VCaP (cell line): ENCODE results near the gene GUCY2F.

ENCODE experiments used
- H3K27ac ChIP-seq: fragments of 450-650 bp; 2 replicates; pipeline ENCODE4 v1.5.1; 2017
- TF ChIP-seq, protein P1 (sequence below): fragments of 450-650 bp; conservative IDR thresholded peaks from 2 replicates; pipeline ENCODE4 v1.5.1; 2017; ENCODE audit warnings: mild to moderate bottlenecking, moderate library complexity

The GUCY2F gene

GRCh38 chrX:109356684-109357083 is 125.2 kb downstream of the GUCY2F start:
- no peak overlapping the region for H3K27ac ChIP-seq
- TF ChIP-seq, protein P1, sequence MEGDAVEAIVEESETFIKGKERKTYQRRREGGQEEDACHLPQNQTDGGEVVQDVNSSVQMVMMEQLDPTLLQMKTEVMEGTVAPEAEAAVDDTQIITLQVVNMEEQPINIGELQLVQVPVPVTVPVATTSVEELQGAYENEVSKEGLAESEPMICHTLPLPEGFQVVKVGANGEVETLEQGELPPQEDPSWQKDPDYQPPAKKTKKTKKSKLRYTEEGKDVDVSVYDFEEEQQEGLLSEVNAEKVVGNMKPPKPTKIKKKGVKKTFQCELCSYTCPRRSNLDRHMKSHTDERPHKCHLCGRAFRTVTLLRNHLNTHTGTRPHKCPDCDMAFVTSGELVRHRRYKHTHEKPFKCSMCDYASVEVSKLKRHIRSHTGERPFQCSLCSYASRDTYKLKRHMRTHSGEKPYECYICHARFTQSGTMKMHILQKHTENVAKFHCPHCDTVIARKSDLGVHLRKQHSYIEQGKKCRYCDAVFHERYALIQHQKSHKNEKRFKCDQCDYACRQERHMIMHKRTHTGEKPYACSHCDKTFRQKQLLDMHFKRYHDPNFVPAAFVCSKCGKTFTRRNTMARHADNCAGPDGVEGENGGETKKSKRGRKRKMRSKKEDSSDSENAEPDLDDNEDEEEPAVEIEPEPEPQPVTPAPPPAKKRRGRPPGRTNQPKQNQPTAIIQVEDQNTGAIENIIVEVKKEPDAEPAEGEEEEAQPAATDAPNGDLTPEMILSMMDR = no peak

GRCh38 chrX:109352066-109352588 is 129.8 kb downstream of the GUCY2F start:
- TF ChIP-seq, protein P1 = no peak
- H3K27ac ChIP-seq = no peak overlapping the region

DNA sequence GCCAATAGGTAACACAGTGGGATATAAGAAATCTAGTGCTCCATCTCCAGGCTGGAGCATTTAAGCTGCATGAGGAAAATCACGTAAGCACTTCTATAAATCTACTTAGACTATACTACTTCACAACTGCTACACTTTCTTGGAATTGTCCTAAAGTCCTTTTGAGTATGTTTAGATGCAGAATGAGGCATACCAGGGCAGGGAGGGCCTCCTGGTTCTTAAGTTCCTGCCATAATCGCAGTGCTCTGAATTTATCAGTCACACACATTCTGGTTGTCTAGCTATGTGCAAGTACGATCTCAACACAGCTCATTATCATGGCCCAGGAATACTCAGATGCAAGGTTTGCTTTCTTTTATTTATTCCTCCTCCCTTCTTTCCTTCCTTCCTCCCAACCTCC is 130.3 kb downstream of the GUCY2F start:
- TF ChIP-seq, protein P1 = no peak

DNA sequence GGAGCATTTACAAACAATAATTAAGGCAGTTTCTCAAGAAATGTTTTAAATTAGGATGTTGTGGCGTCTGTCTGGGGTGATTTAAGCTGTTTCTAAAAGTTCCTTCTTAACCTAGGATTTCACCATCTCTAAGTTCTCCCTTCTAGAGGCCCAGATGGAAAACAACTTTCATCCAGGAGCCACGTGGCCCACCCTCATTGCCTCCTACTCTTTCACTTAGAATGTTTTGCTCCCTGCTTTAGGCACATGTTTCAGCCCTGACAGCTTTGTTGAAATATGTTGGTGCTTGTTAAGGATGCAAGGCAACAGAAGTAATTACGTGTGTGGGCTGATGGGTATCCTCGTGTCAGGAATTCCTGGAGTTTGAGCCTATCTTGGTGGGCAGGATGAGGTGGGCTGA is 131.3 kb downstream of the GUCY2F start:
- TF ChIP-seq, protein P1 = no peak
- no peak overlapping the region for H3K27ac ChIP-seq

More for the DNA sequence above, 130.3 kb downstream of the GUCY2F start:
- no peak overlapping the region for H3K27ac ChIP-seq

- H3K27ac ChIP-seq = no peak overlapping the region
- TF ChIP-seq, protein P1 = no peak
These were observed 131.8 kb downstream of the GUCY2F start for GRCh38 chrX:109350051-109350450.

DNA sequence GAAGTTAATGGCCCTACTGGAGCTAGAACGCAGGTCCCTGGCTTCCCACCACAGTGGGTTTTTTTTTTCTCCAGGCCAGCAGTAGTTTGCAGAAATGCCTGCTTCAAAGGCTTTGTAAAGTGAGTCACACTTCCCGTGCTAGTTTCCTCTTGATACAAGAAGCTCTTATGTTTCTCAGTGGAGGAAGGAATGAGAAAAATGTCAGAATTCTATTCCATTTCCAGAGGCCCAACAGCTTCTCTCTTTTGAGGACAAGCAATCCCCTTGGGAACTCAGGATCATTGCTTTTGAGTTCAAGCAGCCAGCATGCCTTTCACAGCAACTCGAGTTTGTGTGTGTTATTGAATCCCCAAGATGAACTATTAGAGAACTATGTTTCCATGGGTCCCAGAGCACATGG is 134.3 kb downstream of the GUCY2F start:
- TF ChIP-seq, protein P1 = no peak

DNA sequence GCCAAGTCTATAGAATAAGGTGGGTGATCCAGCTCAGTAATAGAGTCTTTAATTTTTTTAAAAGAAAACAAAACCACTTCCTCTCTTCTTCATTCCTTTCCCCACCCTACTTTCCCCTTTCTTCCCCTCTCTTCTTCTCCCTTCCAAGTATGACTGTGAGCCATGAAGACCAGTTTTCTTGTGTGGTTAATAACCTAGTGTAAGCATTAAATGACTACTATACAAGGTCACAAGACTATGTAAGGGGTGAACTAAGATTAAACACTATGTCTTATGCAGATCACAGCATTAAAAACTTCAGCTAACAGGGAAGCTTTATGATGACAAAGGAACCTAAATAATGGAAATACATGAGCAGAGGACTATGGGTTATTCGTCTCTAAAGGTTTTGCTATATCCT is 135.4 kb downstream of the GUCY2F start:
- TF ChIP-seq, protein P1 = no peak
- no peak overlapping the region for H3K27ac ChIP-seq

More for the DNA sequence above, 134.3 kb downstream of the GUCY2F start:
- H3K27ac ChIP-seq = no peak overlapping the region
